NT2/D1 (cell line): ENCODE results near the gene ITGB3BP.
"Not testable (repeated sequence)": the region's sequence is repeated elsewhere in the genome, so short reads cannot be mapped to it uniquely, and the experiment has no call there.

Experiments used
- DNase-seq: peaks from one replicate; pipeline ENCODE4 v3.0.0-alpha.2; 2011; ENCODE audit warnings: low read depth, low spot score
- H3K27me3 ChIP-seq: 2 replicates; pipeline ENCODE4 v1.6.0; 2011; ENCODE audit warnings: mild to moderate bottlenecking; ENCODE audit not compliant: insufficient read length, insufficient read depth
- H3K36me3 ChIP-seq: 2 replicates; pipeline ENCODE4 v1.6.1; 2011; ENCODE audit warnings: mild to moderate bottlenecking, low read length, mixed read lengths; ENCODE audit not compliant: insufficient read depth, insufficient read length
- H3K4me1 ChIP-seq: 2 replicates; pipeline ENCODE4 v1.5.1; 2011; ENCODE audit not compliant: insufficient read depth, insufficient read length
- H3K4me3 ChIP-seq: 2 replicates; pipeline ENCODE4 v1.5.1; 2011; ENCODE audit warnings: low read depth; ENCODE audit not compliant: insufficient read length
- H3K9ac ChIP-seq: 2 replicates; pipeline ENCODE4 v1.6.0; 2011; ENCODE audit warnings: low read depth; ENCODE audit not compliant: insufficient read length
- H3K9me3 ChIP-seq: 2 replicates; pipeline ENCODE4 v1.5.1; 2011; ENCODE audit warnings: mild to moderate bottlenecking, low read length; ENCODE audit not compliant: insufficient read depth
- SUZ12 ChIP-seq: IDR thresholded peaks from 2 replicates; pipeline ENCODE4 v1.6.1; 2011; ENCODE audit not compliant: insufficient read length, insufficient read depth; ENCODE audit errors: extremely low read depth
- YY1 ChIP-seq: IDR thresholded peaks from 2 replicates; pipeline ENCODE4 v1.6.1; 2011; ENCODE audit not compliant: insufficient read length, insufficient read depth
- ZNF274 ChIP-seq: IDR thresholded peaks from 2 replicates; pipeline ENCODE4 v1.6.1; 2011; ENCODE audit warnings: mild to moderate bottlenecking, low read depth, low read length

The ITGB3BP gene

DNA sequence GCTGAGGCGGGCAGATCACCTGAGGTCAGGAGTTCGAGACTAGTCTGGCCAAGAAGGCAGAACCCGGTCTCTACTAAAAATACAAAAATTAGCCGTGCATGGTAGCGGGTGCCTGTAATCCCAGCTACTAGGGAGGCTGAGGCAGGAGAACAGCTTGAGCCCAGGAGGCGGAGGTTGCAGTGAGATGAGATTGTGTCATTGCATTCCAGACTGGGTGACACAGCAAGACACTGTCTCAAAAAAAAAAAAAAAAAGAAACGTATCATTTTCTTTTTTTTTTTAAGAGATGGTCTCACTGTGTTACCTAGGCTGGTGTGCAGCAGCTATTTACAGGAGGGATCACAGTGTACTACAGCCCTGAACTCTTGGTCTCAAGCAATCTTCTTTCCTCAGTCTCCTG lies 47.3 kb downstream of the ITGB3BP start:
- H3K9me3 ChIP-seq, result peaks cover 18% of the 10 kb centered on the region
- no peak for TF ChIP-seq ZNF274
- TF ChIP-seq YY1, result no peak
- no peak for TF ChIP-seq SUZ12
- H3K4me1 ChIP-seq, result no peaks in the 10 kb centered on the region
- H3K36me3 ChIP-seq, result peaks cover 12% of the 10 kb centered on the region
- no peak overlapping the region for H3K4me3 ChIP-seq
- no peak overlapping the region for H3K9ac ChIP-seq
- DNase-seq, result no peak
- no peaks in the 10 kb centered on the region for H3K27me3 ChIP-seq

DNA sequence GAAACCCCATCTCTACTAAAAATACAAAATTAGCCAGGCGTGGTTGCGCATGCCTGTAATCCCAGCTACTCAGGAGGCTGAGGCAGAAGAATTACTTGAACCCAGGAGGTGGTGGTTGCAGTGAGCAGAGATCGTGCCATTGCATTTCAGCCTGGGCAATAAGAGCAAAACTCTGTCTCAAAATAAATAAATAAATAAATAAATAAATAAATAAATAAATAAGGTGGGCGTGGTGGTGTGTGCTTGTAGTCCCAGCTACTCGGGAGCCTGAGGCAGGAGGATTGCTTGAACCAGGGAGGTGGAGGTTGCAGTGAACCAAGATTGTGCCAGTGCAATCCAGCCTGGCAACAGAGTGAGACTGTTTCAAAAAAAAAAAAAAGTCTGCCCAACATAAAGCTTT lies 54.3 kb downstream of the ITGB3BP start:
- not testable (repeated sequence) for H3K27me3 ChIP-seq, DNase-seq, H3K4me1 ChIP-seq, H3K36me3 ChIP-seq, H3K4me3 ChIP-seq, H3K9ac ChIP-seq
- H3K9me3 ChIP-seq, result peaks cover 25% of the 10 kb centered on the region

DNA sequence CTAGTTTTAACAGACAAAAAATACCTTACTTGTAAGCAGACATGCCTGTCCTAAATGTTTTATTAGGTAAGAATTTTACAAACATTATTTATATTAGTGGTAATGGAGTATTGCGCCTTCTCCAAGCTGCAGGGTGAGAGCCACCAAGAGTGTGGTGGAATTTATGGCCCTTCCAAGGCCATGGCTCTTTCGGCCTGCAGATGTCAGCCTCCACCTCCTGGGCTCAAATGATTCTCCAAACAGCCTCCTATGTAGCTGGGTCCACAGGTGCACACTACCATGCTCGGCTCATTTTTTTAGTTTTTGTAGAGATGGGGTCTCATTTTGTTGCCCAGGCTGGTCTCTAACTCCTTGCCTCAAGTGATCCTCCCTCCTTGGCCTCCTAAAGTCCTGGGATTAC lies 56.3 kb downstream of the ITGB3BP start:
- no peak overlapping the region for H3K4me3 ChIP-seq
- no peaks in the 10 kb centered on the region for H3K4me1 ChIP-seq
- no peaks in the 10 kb centered on the region for H3K27me3 ChIP-seq
- peaks cover 33% of the 10 kb centered on the region for H3K9me3 ChIP-seq
- DNase-seq, result no peak
- TF ChIP-seq SUZ12 (no peak), ZNF274 (no peak), YY1 (no peak)
- H3K9ac ChIP-seq, result no peak overlapping the region
- H3K36me3 ChIP-seq, result peaks cover 2% of the 10 kb centered on the region

DNA sequence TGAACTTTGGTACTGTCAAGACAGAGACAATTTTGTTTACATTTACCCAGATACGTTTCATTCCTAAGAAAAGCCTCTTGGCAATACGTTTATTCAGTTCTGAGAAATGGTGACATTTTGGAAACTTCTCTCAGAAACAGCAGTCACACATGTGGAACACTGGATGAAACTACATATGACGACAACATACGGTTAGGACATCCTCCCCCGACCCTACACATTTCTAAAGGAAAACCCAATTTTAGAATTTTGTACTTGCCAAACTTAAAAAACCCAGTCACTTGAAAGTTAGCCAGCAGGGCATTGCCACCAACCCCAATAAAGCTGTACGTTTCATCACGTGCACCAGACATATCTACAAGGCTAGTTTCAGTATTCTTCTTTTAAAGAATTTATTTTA lies 56.8 kb downstream of the ITGB3BP start:
- no peak overlapping the region for H3K9ac ChIP-seq
- no peak overlapping the region for H3K4me3 ChIP-seq
- no peak for TF ChIP-seq SUZ12
- TF ChIP-seq ZNF274, result no peak
- TF ChIP-seq YY1, result no peak
- H3K27me3 ChIP-seq, result no peaks in the 10 kb centered on the region
- DNase-seq, result no peak
- no peaks in the 10 kb centered on the region for H3K4me1 ChIP-seq
- peaks cover 5% of the 10 kb centered on the region for H3K36me3 ChIP-seq
- H3K9me3 ChIP-seq, result peaks cover 30% of the 10 kb centered on the region

DNA sequence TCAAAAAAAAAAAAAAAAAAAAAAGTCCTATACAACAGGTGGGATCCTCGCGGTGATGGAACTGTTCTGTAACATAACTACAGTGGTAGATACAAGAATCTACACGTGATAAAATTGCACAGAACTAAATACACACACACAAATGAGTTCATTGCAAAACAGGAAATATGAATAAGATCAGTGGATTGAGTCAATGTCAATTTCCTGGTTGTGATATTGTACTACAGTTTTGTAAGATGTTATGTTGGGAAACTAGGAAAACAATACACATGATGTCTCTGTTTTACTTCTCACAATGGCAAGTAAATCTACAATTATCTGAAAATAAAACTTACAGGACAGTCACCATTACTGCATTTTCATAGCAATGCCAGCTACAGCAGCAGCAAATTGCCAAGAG lies 59.8 kb downstream of the ITGB3BP start:
- Histone ChIP-seq H3K9ac (no peak overlapping the region), H3K36me3 (peaks cover 5% of the 10 kb centered on the region), H3K27me3 (no peaks in the 10 kb centered on the region), H3K4me1 (no peaks in the 10 kb centered on the region), H3K4me3 (no peak overlapping the region), H3K9me3 (peaks cover 16% of the 10 kb centered on the region)
- DNase-seq, result no peak
- TF ChIP-seq YY1 (no peak), SUZ12 (no peak), ZNF274 (no peak)

DNA sequence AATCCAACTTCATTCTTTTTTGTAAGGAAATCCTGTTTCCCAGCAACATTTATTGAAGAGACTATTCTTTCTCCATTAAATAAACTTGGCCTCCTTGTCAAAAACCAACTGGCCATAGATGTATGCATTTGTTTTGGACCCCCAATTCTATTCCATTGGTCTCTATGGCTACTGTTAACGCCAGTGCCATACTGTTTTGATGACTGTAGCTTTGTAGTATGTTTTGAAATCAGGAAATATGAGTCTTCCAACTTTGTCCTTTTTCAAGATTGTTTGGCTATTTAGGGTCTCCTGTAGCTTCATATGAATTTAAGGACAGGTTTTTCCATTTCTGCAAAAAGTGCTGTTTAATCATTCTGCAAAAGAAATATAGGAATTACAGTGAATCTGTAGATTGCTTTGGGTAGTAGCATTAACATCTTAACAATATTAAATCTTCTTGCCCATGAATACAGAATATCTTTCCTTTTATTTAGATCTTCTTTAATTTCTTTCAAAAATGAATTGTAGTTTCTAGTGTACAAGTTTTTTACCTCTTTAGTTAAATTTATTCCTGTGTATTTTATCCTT lies 61.3 kb downstream of the ITGB3BP start:
- Histone ChIP-seq H3K9ac (no peak overlapping the region), H3K9me3 (peaks cover 16% of the 10 kb centered on the region), H3K4me3 (no peak overlapping the region), H3K36me3 (peaks cover 5% of the 10 kb centered on the region), H3K4me1 (no peaks in the 10 kb centered on the region), H3K27me3 (no peaks in the 10 kb centered on the region)
- no peak for TF ChIP-seq ZNF274
- TF ChIP-seq YY1, result no peak
- no peak for TF ChIP-seq SUZ12
- DNase-seq, result no peak

DNA sequence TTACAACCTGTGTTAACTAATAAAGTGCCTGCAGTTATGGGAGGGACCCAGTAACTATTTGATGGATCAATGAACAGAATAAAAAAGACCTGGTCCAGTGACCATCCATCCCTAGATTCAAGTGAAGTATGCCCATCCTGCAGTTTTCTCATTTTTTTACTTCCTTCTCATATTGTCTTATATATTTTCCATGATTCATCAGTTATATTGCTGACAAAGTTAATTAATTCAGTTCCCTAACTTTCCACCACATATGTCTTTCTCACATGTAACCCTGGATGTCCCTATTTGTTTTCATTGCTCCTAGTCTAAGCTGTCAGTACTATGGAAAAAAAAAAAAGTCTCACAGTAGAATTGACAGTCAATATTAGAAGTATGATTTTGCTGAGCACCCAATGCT lies 64.3 kb downstream of the ITGB3BP start:
- no peaks in the 10 kb centered on the region for H3K4me1 ChIP-seq
- H3K9ac ChIP-seq, result no peak overlapping the region
- no peak for TF ChIP-seq YY1
- TF ChIP-seq ZNF274, result no peak
- no peak for TF ChIP-seq SUZ12
- peaks cover 7% of the 10 kb centered on the region for H3K36me3 ChIP-seq
- peaks cover 16% of the 10 kb centered on the region for H3K9me3 ChIP-seq
- H3K4me3 ChIP-seq, result no peak overlapping the region
- no peak for DNase-seq
- no peaks in the 10 kb centered on the region for H3K27me3 ChIP-seq

DNA sequence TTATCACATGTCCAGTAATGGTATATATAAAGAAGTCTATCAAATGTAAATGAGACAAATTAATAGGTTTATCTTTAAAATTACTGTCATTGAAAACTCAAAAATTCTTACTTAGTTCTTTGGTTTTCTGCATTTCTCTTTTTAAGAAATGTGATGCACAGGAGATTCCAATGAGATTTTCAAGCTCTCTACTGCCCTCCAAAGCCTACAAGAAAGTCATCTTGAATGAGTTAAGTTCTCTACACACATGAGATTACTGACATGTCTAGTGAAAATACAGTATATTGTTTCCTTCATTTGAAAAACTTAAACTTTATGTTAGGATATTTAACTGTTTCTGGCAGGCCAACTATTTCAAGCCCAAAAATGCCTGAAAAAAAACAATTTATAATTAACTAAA lies 68.8 kb downstream of the ITGB3BP start:
- H3K4me3 ChIP-seq, result no peak overlapping the region
- no peaks in the 10 kb centered on the region for H3K4me1 ChIP-seq
- no peaks in the 10 kb centered on the region for H3K9me3 ChIP-seq
- no peaks in the 10 kb centered on the region for H3K27me3 ChIP-seq
- peaks cover 7% of the 10 kb centered on the region for H3K36me3 ChIP-seq
- no peak for DNase-seq
- TF ChIP-seq ZNF274 (no peak), YY1 (no peak), SUZ12 (no peak)
- no peak overlapping the region for H3K9ac ChIP-seq
